ENCODE results near the gene USP17L11. TPM values are rescaled to one million over a fixed set of nuclear protein-coding genes. Genes with fewer than 3 reads are reported as not detected.
"Not testable (repeated sequence)": the region's sequence is repeated elsewhere in the genome, so short reads cannot be mapped to it uniquely, and the experiment has no call there.

USP17L11 gene, protein sequence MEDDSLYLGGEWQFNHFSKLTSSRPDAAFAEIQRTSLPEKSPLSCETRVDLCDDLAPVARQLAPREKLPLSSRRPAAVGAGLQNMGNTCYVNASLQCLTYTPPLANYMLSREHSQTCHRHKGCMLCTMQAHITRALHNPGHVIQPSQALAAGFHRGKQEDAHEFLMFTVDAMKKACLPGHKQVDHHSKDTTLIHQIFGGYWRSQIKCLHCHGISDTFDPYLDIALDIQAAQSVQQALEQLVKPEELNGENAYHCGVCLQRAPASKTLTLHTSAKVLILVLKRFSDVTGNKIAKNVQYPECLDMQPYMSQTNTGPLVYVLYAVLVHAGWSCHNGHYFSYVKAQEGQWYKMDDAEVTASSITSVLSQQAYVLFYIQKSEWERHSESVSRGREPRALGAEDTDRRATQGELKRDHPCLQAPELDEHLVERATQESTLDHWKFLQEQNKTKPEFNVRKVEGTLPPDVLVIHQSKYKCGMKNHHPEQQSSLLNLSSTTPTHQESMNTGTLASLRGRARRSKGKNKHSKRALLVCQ
- not detected in 2 replicates for total RNA-seq (2014; rRNA removed; shearing (Covaris generic); ENCODE audit: low replicate concordance)

DNA sequence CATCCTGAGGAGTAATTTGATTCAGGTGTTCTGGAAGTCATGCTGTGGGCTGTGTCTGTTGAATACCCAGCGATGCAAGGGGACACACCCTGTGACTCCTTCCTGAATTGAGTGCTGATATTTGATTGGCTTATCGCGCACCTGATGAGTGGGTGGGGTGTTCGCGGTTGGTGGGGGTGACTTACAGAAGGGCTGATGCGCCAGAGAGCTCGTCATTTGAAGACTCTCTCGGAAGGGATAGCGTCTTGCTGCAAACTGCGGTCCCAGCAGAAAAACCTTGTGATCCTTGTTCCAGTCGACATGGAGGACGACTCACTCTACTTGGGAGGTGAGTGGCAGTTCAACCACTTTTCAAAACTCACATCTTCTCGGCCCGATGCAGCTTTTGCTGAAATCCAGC, at the start of gene USP17L11:
USP17L11 (plus strand) TSS at position 301 of the 400 bp plus-strand sequence; CDS start at position 301, 0 bp downstream.
- DNase-seq (ENCODE audit: low read depth); in situ Hi-C loops (cut with HindIII; ENCODE audit: low pct_unique_long_range_greater_than_20kb, low sequenced_read_pairs): not testable (repeated sequence)

DNA sequence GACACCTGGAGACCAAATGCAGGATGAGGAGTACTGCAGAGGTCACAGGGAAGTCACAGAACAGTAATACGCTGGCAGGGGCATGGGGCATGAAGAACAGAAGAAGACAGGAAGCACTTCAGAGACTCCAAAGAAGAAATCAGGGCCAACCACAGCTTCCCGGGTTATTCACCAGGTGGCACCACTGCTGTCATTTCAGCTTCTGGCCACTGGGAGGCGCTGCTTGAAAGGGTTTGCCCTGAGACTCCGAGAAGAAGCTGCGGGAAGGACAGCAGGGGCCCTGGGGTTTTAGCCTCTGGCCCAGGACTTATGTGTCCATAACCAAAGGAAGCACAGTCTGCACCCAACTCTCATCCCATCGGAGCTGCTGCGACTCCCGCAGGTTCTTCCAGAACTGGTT, 49.2 kb upstream of the USP17L11 start:
- DNase-seq (ENCODE audit: low read depth); in situ Hi-C loops (cut with HindIII; ENCODE audit: low pct_unique_long_range_greater_than_20kb, low sequenced_read_pairs): not testable (repeated sequence)

DNA sequence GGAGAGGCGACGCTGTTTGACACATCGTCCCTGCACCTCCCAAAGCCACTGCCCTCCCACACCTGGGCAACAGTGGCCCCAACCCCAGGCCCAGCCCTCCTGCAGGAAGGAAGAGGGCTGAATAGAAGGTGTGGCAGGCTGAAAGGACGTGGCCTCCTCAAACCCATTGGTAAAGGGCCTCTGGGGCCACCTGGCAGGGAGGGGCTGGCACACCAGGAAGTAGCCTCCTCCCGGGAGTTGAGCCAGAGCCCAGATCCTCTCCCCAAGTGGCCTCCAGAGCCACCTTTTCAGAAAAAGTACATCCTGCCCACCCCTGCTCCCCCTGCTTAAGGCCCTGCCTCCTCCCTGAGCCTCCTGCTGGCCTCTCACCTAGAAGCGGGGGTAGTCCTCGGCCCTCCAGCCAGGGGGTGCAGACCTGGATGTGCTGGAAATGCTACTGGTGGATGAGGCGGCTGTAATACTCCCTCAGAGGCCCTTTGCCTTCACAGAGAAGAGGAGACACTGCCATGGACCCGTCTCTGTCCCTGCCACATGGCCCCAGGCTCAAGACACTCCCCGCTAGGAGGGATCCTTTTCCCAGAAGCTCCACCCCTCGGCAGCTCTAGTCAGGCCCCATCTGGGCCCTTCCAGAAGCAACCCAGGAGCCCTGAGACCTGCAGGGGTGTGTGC, 45.3 kb upstream of the USP17L11 start, which contains the start of gene FAM90A26:
FAM90A26 (plus strand) TSS at position 619 of the 669 bp plus-strand sequence. CDS start 2,764 bp downstream, outside the sequence.
- DNase-seq (ENCODE audit: low read depth); in situ Hi-C loops (cut with HindIII; ENCODE audit: low pct_unique_long_range_greater_than_20kb, low sequenced_read_pairs): not testable (repeated sequence)

DNA sequence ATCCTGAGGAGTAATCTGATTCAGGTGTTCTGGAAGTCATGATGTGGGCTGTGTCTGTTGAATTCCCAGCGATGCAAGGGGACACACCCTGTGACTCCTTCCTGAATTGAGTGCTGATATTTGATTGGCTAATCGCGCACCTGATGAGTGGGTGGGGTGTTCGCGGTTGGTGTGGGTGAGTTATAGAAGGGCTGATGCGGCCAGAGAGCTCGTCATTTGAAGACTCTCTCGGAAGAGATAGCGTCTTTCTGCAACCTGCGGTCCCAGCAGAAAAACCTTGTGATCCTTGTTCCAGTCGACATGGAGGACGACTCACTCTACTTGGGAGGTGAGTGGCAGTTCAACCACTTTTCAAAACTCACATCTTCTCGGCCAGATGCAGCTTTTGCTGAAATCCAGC, 4.8 kb upstream of the USP17L11 start, which contains the start of gene USP17L10:
USP17L10 (plus strand) TSS at position 301 of the 400 bp plus-strand sequence; CDS start at position 301, 0 bp downstream.
- DNase-seq (ENCODE audit: low read depth); in situ Hi-C loops (cut with HindIII; ENCODE audit: low pct_unique_long_range_greater_than_20kb, low sequenced_read_pairs): not testable (repeated sequence)

DNA sequence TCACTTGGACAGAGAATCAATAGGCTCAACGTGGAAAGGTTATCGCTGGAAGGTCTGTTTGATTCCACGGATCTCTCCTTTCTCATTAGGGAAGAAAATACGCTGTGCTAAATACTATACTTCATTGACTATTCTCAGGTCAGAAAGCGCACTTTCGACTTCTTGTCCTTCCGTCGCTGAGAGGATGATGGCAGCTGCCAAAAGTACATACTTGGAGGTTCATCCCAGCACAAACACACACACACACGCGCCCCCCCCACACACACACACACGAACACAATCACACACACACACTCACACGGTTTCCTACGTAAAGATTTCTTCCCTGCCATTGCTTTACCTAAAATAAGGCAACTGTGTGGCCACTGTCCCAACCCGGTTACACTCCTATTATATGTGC, 504 bp upstream of the USP17L11 start:
- in situ Hi-C loops (cut with HindIII; ENCODE audit: low pct_unique_long_range_greater_than_20kb, low sequenced_read_pairs); DNase-seq (ENCODE audit: low read depth): not testable (repeated sequence)

DNA sequence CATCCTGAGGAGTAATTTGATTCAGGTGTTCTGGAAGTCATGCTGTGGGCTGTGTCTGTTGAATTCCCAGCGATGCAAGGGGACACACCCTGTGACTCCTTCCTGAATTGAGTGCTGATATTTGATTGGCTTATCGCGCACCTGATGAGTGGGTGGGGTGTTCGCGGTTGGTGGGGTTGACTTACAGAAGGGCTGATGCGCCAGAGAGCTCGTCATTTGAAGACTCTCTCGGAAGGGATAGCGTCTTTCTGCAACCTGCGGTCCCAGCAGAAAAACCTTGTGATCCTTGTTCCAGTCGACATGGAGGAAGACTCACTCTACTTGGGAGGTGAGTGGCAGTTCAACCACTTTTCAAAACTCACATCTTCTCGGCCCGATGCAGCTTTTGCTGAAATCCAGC, 4.6 kb downstream of the USP17L11 start, which contains the start of gene USP17L12:
USP17L12 (plus strand) TSS at position 301 of the 400 bp plus-strand sequence; CDS start at position 301, 0 bp downstream.
- DNase-seq (ENCODE audit: low read depth); in situ Hi-C loops (cut with HindIII; ENCODE audit: low pct_unique_long_range_greater_than_20kb, low sequenced_read_pairs): not testable (repeated sequence)

DNA sequence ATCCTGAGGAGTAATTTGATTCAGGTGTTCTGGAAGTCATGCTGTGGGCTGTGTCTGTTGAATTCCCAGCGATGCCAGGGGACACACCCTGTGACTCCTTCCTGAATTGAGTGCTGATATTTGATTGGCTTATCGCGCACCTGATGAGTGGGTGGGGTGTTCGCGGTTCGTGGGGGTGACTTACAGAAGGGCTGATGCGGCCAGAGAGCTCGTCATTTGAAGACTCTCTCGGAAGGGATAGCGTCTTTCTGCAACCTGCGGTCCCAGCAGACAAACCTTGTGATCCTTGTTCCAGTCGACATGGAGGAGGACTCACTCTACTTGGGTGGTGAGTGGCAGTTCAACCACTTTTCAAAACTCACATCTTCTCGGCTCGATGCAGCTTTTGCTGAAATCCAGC, 9.4 kb downstream of the USP17L11 start, which contains the start of gene USP17L13:
USP17L13 (plus strand) TSS at position 301 of the 400 bp plus-strand sequence; CDS start at position 301, 0 bp downstream.
- DNase-seq (ENCODE audit: low read depth); in situ Hi-C loops (cut with HindIII; ENCODE audit: low pct_unique_long_range_greater_than_20kb, low sequenced_read_pairs): not testable (repeated sequence)

DNA sequence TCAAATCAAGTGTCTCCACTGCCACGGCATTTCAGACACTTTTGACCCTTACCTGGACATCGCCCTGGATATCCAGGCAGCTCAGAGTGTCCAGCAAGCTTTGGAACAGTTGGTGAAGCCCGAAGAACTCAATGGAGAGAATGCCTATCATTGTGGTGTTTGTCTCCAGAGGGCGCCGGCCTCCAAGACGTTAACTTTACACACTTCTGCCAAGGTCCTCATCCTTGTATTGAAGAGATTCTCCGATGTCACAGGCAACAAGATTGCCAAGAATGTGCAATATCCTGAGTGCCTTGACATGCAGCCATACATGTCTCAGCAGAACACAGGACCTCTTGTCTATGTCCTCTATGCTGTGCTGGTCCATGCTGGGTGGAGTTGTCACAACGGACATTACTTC, 15.0 kb downstream of the USP17L11 start:
- in situ Hi-C loops (cut with HindIII; ENCODE audit: low pct_unique_long_range_greater_than_20kb, low sequenced_read_pairs); DNase-seq (ENCODE audit: low read depth): not testable (repeated sequence)

DNA sequence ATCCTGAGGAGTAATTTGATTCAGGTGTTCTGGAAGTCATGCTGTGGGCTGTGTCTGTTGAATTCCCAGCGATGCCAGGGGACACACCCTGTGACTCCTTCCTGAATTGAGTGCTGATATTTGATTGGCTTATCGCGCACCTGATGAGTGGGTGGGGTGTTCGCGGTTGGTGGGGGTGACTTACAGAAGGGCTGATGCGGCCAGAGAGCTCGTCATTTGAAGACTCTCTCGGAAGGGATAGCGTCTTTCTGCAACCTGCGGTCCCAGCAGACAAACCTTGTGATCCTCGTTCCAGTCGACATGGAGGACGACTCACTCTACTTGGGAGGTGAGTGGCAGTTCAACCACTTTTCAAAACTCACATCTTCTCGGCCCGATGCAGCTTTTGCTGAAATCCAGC, 18.9 kb downstream of the USP17L11 start, which contains the start of gene USP17L15:
USP17L15 (plus strand) TSS at position 301 of the 400 bp plus-strand sequence; CDS start at position 301, 0 bp downstream.
- in situ Hi-C loops (cut with HindIII; ENCODE audit: low pct_unique_long_range_greater_than_20kb, low sequenced_read_pairs); DNase-seq (ENCODE audit: low read depth): not testable (repeated sequence)

DNA sequence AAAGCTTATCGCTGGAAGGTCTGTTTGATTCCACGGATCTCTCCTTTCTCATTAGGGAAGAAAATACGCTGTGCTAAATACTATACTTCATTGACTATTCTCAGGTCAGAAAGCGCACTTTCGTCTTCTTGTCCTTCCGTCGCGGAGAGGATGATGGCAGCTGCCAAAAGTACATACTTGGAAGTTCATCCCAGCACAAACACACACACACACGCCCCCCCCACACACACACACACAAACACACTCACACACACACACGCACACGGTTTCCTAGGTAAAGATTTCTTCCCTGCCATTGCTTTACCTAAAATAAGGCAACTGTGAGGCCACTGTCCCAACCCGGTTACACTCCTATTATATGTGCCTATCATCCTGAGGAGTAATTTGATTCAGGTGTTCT, 23.3 kb downstream of the USP17L11 start:
- DNase-seq (ENCODE audit: low read depth); in situ Hi-C loops (cut with HindIII; ENCODE audit: low pct_unique_long_range_greater_than_20kb, low sequenced_read_pairs): not testable (repeated sequence)

DNA sequence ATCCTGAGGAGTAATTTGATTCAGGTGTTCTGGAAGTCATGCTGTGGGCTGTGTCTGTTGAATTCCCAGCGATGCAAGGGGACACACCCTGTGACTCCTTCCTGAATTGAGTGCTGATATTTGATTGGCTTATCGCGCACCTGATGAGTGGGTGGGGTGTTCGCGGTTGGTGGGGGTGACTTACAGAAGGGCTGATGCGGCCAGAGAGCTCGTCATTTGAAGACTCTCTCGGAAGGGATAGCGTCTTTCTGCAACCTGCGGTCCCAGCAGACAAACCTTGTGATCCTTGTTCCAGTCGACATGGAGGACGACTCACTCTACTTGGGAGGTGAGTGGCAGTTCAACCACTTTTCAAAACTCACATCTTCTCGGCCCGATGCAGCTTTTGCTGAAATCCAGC, 28.4 kb downstream of the USP17L11 start, which contains the start of gene USP17L17:
USP17L17 (plus strand) TSS at position 301 of the 400 bp plus-strand sequence; CDS start at position 301, 0 bp downstream.
- DNase-seq (ENCODE audit: low read depth); in situ Hi-C loops (cut with HindIII; ENCODE audit: low pct_unique_long_range_greater_than_20kb, low sequenced_read_pairs): not testable (repeated sequence)

DNA sequence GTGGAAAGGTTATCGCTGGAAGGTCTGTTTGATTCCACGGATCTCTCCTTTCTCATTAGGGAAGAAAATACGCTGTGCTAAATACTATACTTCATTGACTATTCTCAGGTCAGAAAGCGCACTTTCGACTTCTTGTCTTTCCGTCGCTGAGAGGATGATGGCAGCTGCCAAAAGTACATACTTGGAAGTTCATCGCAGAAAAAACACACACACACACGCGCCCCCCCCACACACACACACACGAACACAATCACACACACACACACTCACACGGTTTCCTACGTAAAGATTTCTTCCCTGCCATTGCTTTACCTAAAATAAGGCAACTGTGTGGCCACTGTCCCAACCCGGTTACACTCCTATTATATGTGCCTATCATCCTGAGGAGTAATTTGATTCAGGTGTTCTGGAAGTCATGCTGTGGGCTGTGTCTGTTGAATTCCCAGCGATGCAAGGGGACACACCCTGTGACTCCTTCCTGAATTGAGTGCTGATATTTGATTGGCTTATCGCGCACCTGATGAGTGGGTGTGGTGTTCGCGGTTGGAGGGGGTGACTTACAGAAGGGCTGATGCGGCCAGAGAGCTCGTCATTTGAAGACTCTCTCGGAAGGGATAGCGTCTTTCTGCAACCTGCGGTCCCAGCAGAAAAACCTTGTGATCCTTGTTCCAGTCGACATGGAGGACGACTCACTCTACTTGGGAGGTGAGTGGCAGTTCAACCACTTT, 32.9 kb downstream of the USP17L11 start, which contains the start of gene USP17L18:
USP17L18 (plus strand) TSS at position 678 of the 728 bp plus-strand sequence; CDS start at position 678, 0 bp downstream.
- in situ Hi-C loops (cut with HindIII; ENCODE audit: low pct_unique_long_range_greater_than_20kb, low sequenced_read_pairs); DNase-seq (ENCODE audit: low read depth): not testable (repeated sequence)

DNA sequence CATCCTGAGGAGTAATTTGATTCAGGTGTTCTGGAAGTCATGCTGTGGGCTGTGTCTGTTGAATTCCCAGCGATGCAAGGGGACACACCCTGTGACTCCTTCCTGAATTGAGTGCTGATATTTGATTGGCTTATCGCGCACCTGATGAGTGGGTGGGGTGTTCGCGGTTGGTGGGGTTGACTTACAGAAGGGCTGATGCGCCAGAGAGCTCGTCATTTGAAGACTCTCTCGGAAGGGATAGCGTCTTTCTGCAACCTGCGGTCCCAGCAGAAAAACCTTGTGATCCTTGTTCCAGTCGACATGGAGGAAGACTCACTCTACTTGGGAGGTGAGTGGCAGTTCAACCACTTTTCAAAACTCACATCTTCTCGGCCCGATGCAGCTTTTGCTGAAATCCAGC, 37.9 kb downstream of the USP17L11 start, which contains the start of gene USP17L19:
USP17L19 (plus strand) TSS at position 301 of the 400 bp plus-strand sequence; CDS start at position 301, 0 bp downstream.
- DNase-seq (ENCODE audit: low read depth); in situ Hi-C loops (cut with HindIII; ENCODE audit: low pct_unique_long_range_greater_than_20kb, low sequenced_read_pairs): not testable (repeated sequence)

DNA sequence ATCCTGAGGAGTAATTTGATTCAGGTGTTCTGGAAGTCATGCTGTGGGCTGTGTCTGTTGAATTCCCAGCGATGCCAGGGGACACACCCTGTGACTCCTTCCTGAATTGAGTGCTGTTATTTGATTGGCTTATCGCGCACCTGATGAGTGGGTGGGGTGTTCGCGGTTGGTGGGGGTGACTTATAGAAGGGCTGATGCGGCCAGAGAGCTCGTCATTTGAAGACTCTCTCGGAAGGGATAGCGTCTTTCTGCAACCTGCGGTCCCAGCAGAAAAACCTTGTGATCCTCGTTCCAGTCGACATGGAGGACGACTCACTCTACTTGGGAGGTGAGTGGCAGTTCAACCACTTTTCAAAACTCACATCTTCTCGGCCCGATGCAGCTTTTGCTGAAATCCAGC, 42.6 kb downstream of the USP17L11 start, which contains the start of gene USP17L20:
USP17L20 (plus strand) TSS at position 301 of the 400 bp plus-strand sequence; CDS start at position 301, 0 bp downstream.
- in situ Hi-C loops (cut with HindIII; ENCODE audit: low pct_unique_long_range_greater_than_20kb, low sequenced_read_pairs); DNase-seq (ENCODE audit: low read depth): not testable (repeated sequence)

DNA sequence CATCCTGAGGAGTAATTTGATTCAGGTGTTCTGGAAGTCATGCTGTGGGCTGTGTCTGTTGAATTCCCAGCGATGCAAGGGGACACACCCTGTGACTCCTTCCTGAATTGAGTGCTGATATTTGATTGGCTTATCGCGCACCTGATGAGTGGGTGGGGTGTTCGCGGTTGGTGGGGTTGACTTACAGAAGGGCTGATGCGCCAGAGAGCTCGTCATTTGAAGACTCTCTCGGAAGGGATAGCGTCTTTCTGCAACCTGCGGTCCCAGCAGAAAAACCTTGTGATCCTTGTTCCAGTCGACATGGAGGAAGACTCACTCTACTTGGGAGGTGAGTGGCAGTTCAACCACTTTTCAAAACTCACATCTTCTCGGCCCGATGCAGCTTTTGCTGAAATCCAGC, 47.4 kb downstream of the USP17L11 start, which contains the start of gene USP17L21:
USP17L21 (plus strand) TSS at position 301 of the 400 bp plus-strand sequence; CDS start at position 301, 0 bp downstream.
- in situ Hi-C loops (cut with HindIII; ENCODE audit: low pct_unique_long_range_greater_than_20kb, low sequenced_read_pairs); DNase-seq (ENCODE audit: low read depth): not testable (repeated sequence)
